Measurements from ENCODE around the gene GPC6.

GPC6 gene

DNA sequence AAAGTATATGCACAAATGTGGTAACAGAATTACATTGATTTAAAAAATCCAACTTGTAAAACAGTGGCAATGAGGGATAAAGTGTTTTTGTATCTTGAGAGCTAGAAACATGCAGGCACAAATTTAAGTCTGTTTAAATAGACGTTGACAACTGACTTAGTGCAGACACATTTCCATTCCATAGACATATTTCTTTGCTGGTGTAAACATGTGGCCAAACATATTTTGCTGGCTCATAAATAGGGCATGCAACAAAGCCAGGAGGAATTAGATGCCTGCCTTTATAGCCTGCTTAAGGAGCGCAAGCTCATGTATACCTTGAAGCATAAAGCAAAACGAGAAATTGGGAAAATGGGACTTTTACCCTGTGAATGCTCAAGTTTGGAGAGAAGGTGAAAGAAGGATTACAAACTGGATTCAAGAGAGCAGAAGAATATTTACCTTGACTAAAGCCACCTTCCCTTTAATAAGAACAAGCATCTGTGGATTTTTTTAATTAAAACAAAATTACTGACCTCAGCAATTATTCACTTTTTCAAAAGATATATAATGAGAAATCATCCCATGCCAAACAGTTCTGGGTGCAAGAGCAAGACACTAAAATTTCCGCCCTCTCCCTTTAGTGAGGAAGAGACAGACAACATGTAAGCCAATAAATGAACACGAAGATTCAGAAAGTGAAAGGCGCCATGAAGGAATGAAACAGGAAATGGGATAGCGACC is 1181.9 kb downstream of the GPC6 start:
- no peak for DNase-seq (ENCODE audit: low read depth in 2 of 2)

DNA sequence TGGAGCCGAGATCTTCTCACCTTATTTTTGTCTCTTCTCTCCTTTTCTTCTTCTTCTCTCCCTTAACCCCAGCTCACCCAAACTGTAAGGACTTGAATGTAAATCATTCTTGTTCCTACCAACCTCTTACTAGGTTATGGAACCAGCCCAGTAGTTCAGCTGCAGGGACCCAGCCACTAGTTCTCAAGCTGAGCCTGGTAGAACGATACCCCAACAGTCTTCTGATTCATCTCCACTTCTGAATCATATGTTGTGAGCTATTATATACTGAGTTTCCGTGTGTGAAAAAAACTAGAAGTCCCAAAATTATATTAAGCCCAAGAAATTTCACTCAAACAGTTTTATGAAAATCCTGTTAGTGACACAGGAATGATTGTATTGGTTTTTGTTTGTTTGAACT is 1185.1 kb downstream of the GPC6 start:
- DNase-seq (ENCODE audit: low read depth in 2 of 2): no peak

GRCh38 chr13:94412870-94413597 is 1186.4 kb downstream of the GPC6 start:
- DNase-seq (ENCODE audit: low read depth in 2 of 2): no peak

- no peak for DNase-seq (ENCODE audit: low read depth in 2 of 2)
These were observed 1187.0 kb downstream of the GPC6 start for GRCh38 chr13:94413598-94413944.

DNA sequence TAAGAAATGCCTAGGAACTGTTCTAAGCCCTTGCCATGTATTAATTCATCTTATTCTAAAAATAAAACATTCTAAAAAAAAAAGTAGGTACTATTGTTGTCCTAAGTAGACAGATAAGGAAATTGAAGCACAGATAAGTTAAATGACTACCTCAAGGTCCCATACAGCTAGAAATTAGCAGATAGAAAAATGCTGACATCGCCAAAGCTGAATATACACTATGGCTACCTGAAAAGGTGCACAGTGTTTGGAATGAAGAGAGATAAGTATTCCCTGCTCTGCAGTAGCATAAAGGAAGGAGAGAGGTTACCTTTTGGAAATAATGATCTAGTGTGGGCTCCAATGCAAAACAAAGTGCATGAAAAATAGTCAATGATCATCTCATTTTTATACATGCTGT is 1187.5 kb downstream of the GPC6 start:
- DNase-seq (ENCODE audit: low read depth in 2 of 2): no peak

- no peak for DNase-seq (ENCODE audit: low read depth in 2 of 2)
These were observed 1188.1 kb downstream of the GPC6 start for GRCh38 chr13:94414708-94415107.

DNA sequence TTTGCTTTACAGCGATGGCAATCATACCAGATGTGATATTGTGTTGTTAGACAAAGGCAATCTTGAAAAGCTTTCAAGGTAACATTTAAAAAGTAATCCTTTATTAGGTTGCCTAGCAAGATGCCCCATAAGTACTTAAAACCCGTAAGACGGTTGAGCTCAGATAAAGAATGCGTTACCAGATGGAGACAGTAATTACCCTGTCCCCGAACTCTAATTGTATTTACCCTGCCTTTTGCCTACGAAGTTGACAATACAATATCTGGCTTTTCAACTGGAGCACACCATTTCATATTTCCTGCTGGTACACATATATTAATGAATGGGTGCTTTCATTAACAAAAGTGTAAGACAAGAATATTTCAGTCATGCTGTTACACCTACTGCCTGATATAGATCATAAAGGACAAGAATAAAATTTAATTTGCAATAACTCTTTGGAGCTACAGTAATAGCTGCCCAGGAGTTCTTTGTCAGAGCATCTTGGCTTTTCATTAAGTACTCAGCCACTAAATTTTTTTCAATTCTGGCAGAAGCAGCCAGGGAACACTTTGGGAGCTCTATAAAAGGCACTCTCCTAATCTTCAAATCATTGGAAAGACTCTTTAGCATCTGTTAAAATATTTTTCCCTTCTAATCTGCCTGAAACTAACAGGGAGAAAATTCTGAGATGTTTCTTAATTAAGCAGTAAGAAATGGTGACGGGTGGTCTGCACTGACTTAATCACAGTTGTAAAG is 1189.1 kb downstream of the GPC6 start:
- no peak for DNase-seq (ENCODE audit: low read depth in 2 of 2)

GRCh38 chr13:94416454-94417080 is 1190.0 kb downstream of the GPC6 start:
- no peak for DNase-seq (ENCODE audit: low read depth in 2 of 2)

DNA sequence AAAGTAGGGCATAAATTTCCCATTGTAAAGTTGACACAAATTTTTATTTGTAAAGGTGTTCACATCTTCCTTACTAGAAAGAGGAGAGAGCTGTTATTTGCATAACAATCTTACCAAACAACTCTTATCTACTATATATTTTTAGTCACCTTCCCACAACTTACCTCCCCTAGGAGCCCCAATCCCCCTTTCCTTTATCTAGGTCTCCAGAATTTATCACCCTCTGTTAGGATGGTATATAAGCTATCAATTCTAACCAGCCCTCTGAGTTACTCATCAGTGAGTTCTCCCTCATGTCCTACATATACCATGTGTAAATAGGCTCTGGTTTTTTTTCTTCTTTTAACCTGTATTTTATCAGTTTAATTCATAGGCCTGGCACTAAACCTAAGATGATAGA is 1190.7 kb downstream of the GPC6 start:
- DNase-seq (ENCODE audit: low read depth in 2 of 2): no peak

DNA sequence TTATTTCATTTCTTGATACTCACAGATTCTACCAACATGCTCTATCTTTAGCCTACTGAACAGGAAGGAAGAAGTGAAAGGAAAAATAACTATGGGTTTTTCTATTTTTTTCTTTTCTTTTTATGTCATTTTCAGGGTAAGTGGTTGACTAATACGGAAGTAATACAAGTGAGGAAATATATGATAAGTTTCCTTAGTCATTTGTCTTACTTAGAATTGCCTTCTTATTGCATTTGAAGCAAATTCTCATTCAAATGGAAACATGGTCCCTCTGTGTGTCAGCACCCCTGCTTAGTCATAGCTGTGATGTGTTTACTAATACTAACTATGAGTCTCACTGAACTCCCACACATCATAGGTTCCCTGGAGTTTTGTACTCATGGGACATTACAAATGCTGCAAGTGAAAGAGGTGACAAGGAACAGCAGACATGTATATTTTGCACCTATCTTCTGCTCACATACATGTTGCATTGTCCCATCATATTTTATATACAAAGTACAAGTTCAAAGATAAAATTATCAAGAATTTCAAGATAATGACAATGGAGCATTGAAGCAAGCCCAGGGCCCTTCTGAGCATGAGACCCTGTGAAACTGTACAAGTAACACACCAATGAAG is 1192.8 kb downstream of the GPC6 start:
- DNase-seq (ENCODE audit: low read depth in 2 of 2): peak; percentile 14

GRCh38 chr13:94419925-94420305 is 1193.3 kb downstream of the GPC6 start:
- DNase-seq (ENCODE audit: low read depth in 2 of 2): no peak

- DNase-seq (ENCODE audit: low read depth in 2 of 2): no peak
These were observed 1200.8 kb downstream of the GPC6 start for GRCh38 chr13:94427313-94427953.

DNA sequence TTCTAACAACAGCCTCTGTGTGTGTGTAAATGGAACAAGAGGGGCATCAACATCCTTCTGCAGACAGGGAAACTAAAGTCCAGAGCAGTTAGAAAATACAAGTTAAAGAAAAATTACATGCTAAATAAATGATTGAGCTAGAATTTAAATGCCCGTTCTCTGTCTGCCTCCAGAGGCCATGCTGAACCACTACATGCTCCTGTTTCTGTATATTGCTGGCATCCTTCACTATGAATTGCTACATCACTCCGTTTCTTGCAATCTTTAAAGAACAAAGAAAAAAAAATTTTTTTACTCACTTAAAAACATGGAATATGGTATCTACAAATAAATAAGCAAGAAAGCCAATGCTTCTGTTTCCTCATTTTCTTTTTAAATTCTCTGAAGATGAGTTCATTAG is 1205.0 kb downstream of the GPC6 start:
- DNase-seq (ENCODE audit: low read depth in 2 of 2): no peak

DNA sequence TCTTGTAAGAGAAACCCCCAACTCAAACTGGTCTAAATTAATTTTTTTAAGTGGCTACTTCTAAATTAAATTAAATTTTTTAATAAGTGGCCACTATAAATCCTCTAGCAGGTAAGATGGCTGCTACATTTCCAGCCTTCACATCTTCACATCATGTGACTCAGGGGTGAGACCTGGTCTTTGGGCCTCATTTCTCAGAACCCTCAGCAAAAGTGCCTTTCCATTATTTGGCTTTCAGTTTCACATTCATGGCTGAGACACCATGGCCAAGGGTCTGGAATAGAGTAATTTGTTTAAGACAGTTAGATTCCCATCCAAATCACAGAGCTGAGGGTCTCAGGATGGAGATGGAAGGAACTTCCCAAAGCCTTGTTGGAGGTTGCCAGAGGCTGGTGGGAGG is 1205.4 kb downstream of the GPC6 start:
- no peak for DNase-seq (ENCODE audit: low read depth in 2 of 2)

GRCh38 chr13:94433055-94433961 is 1206.7 kb downstream of the GPC6 start:
- no peak for DNase-seq (ENCODE audit: low read depth in 2 of 2)

GRCh38 chr13:94435604-94436226 is 1209.1 kb downstream of the GPC6 start:
- DNase-seq (ENCODE audit: low read depth in 2 of 2): no peak

DNA sequence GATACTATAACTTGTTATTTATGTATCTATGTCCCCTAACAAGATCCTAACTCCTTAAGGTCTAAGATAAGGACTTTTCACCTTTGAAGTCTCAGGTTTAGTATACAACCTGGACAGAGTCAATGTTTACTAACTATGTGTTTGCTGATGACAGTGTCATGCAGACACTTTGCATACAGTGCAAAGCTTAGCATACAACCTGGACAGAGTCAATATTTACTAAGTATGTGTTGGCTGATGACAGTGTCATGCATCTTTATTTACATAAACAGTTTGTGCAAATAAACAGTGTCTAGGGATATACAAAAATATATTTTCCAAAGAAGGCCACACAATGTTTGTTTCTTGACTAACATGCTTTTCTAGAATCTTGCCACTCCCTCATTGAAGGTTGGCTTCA is 1218.2 kb downstream of the GPC6 start:
- no peak for DNase-seq (ENCODE audit: low read depth in 2 of 2)

GRCh38 chr13:94454334-94454733 is 1227.7 kb downstream of the GPC6 start:
- no peak for DNase-seq (ENCODE audit: low read depth in 2 of 2)

DNA sequence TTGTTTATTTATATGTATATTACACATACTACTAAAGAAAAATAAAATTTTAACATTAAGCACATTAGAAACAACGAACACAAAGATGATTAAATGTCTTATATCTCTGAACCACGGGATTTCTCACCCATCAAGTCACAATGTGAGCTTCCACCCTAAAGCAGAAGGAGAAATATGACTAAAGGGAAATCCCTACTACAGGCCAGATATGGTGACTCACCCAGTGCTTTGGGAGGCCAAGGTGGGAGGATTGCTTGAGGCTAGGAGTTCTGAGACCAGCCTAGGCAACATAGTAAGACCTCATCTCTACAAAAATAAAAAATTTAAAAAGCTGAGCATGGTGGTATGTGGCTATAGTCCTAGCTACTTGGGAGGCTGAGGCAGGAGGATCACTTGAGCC is 1228.3 kb downstream of the GPC6 start:
- DNase-seq (ENCODE audit: low read depth in 2 of 2): no peak

DNA sequence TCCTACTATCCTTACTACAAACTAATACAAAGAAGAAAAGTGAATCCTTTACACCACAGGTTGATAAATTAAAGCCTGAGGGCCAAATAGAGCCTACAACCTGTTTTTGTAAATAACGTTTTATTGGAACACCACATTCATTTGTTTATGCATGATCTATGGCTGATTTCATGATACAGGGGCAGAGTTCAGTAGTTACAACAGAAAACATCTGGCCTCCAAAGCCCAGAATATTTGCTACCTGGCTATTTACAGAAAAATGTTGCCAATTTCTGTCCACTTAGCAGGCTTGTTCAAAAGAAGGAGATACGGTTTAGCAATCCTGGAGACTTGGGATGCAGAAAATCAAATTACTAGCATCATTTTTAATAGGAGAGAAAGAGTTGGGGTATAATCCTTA is 1228.8 kb downstream of the GPC6 start:
- no peak for DNase-seq (ENCODE audit: low read depth in 2 of 2)

All from activated CD8-positive, alpha-beta memory T cell treated with anti-CD3 and anti-CD28 coated beads for 4 hours (primary cell).